K562 (cell line): Measurements from ENCODE around the gene CUTC. TPM values are rescaled to one million over a fixed set of nuclear protein-coding genes. Genes with fewer than 3 reads are reported as not detected.

ENCODE experiments used
- ATAC-seq: fragments of 200-7000 bp; cut with Tn5 transposase; 3 replicates; pipeline ENCODE4 v1.9.1; 2020; ENCODE audit warnings: moderate library complexity
- BruUV-seq: library from RNA; stranded (reverse); fragments of 400-500 nt; replicated peaks from 2 replicates; lab custom pipeline; 2021; lab: Mats Ljungman, UMichigan
- CTCF ChIA-PET: fragments of 300-600 bp; formaldehyde crosslinking; extraction: SDS; loops from one replicate; lab custom pipeline; 2021; ENCODE audit warnings: low intra/inter-chr PET ratio; lab: Yijun Ruan, JAX
- POLR2A ChIA-PET: fragments of 300-600, 350-650 bp; sonication (Branson Sonifier 250); formaldehyde crosslinking; extraction: SDS; loops from one replicate; lab custom pipeline; 2021; ENCODE audit warnings: antibody characterized with exemption, inconsistent platforms; lab: Yijun Ruan, JAX
- DNase-seq, 4 experiments: peaks; one replicate each; pipeline versions ENCODE4 v3.0.0 to v3.0.0-alpha.2; 2011 to 2018; ENCODE audit warnings: low spot score in 3 of 4, mixed read lengths in 3 of 4; ENCODE audit errors: extremely low read depth in 1 of 4
- FAIRE-seq: peaks from 2 replicates; lab custom pipeline; 2011; peaks lifted over from hg19 to GRCh38; lab: Jason Lieb, UNC
- H2AFZ ChIP-seq: 2 replicates; pipeline ENCODE4 v1.6.0; 2011; ENCODE audit warnings: low read depth, low read length, control low read depth, inconsistent platforms
- H3K27ac ChIP-seq: fragments of 200-600 bp; 3 replicates; pipeline ENCODE4 v1.8.0; 2011; ENCODE audit warnings: low read depth, mild to moderate bottlenecking, control low read depth, inconsistent platforms, low read length, moderate library complexity, mixed read lengths; ENCODE audit errors: extremely low read depth
- H3K27me3 ChIP-seq, 2 experiments: fragments of 300-600 bp in 1 of 2; 2 replicates in 1 of 2; 3 replicates in 1 of 2; pipeline versions ENCODE4 v1.6.0 to v1.8.0; 2011; ENCODE audit warnings: inconsistent platforms in 2 of 2, low read length in 2 of 2, mild to moderate bottlenecking in 1 of 2, mixed read lengths in 1 of 2, moderate library complexity in 1 of 2; ENCODE audit not compliant: control insufficient read depth in 2 of 2, insufficient read depth in 2 of 2
- H3K36me3 ChIP-seq: fragments of 300-600 bp; 3 replicates; pipeline ENCODE4 v1.8.0; 2011; ENCODE audit warnings: mild to moderate bottlenecking, low read length, inconsistent platforms; ENCODE audit not compliant: control insufficient read depth, insufficient read depth
- H3K4me1 ChIP-seq, 2 experiments: fragments of 200-600 bp in 1 of 2; replicated peaks in 1 of 2; 2 replicates in 1 of 2; 3 replicates in 1 of 2; pipeline versions ENCODE4 v1.5.1 to v1.8.0; 2011; ENCODE audit warnings: inconsistent platforms in 2 of 2, low read length in 2 of 2, mild to moderate bottlenecking in 1 of 2, mixed read lengths in 1 of 2, moderate library complexity in 1 of 2; ENCODE audit not compliant: control insufficient read depth in 2 of 2, insufficient read depth in 2 of 2
- H3K4me2 ChIP-seq: 2 replicates; pipeline ENCODE4 v1.6.1; 2011; ENCODE audit warnings: low read length, control low read depth, inconsistent platforms, mixed read lengths; ENCODE audit not compliant: insufficient read depth
- H3K4me3 ChIP-seq: fragments of 200-600 bp; sonication (generic), shearing (Covaris generic); 2 replicates; pipeline ENCODE4 v1.5.1; 2016; ENCODE audit warnings: control low read depth, inconsistent platforms
- H3K79me2 ChIP-seq: fragments of 200-600 bp; 3 replicates; pipeline ENCODE4 v1.8.0; 2011; ENCODE audit warnings: low read length, inconsistent platforms; ENCODE audit not compliant: control insufficient read depth, insufficient read depth
- H3K9ac ChIP-seq, 2 experiments: 2 replicates each; pipeline versions ENCODE4 v1.6.0 to v1.6.1; 2011; ENCODE audit warnings: low read depth in 2 of 2, low read length in 2 of 2, control low read depth in 1 of 2, inconsistent platforms in 1 of 2, mild to moderate bottlenecking in 1 of 2, mixed read lengths in 1 of 2; ENCODE audit not compliant: insufficient read depth in 1 of 2
- H3K9me1 ChIP-seq: one replicate; pipeline ENCODE4 v1.6.0; 2011; ENCODE audit warnings: inconsistent platforms, mild to moderate bottlenecking, low read length, moderate library complexity; ENCODE audit not compliant: control insufficient read depth, insufficient read depth
- H3K9me3 ChIP-seq: replicated peaks from 2 replicates; pipeline ENCODE4 v1.5.1; 2011; ENCODE audit warnings: low read depth, low read length, inconsistent platforms; ENCODE audit not compliant: control insufficient read depth, insufficient read depth
- H4K20me1 ChIP-seq: replicated peaks from 2 replicates; pipeline ENCODE4 v1.6.1; 2011; ENCODE audit warnings: low read length, inconsistent platforms, mixed read lengths; ENCODE audit not compliant: control insufficient read depth, insufficient read depth
- CC2D1A ChIP-seq: fragments of 450-650 bp; IDR thresholded peaks from 2 replicates; pipeline ENCODE4 v1.6.1; 2017; ENCODE audit warnings: mild to moderate bottlenecking
- EP400 ChIP-seq: fragments of 450-650 bp; IDR thresholded peaks from 2 replicates; pipeline ENCODE4 v1.6.1; 2017; ENCODE audit warnings: antibody characterized with exemption, mild to moderate bottlenecking, moderate library complexity
- FIP1L1 ChIP-seq: fragments of 200-400 bp; formaldehyde crosslinking; IDR thresholded peaks from 2 replicates; pipeline ENCODE4 v1.6.1; 2018; ENCODE audit warnings: mild to moderate bottlenecking, low read depth, low read length; ENCODE audit not compliant: poor library complexity, severe bottlenecking
- MAFF ChIP-seq: IDR thresholded peaks from 2 replicates; pipeline ENCODE4 v1.6.1; 2012; ENCODE audit warnings: low read length, improper control_type of control experiment
- PTTG1 ChIP-seq: fragments of 450-650 bp; IDR thresholded peaks from 2 replicates; pipeline ENCODE4 v1.6.1; 2016; ENCODE audit warnings: low read depth, mild to moderate bottlenecking, missing genetic modification characterization, missing compliant biosample characterization
- ZNF212 ChIP-seq: fragments of 450-650 bp; formaldehyde crosslinking; IDR thresholded peaks from 2 replicates; pipeline ENCODE4 v1.4.0; 2020; ENCODE audit warnings: mild to moderate bottlenecking
- WGBS: fragments of 100-300 bp; shearing (Covaris generic); methylation state at CpG from one replicate; pipeline ENCODE4 v1.1.6; 2016; ENCODE audit warnings: low coverage, mixed read lengths; ENCODE audit not compliant: insufficient coverage; ENCODE audit errors: missing lambda C conversion rate; 5-methylcytosine and 5-hydroxymethylcytosine counted together
- in situ Hi-C: fragments of 300-500 bp; cut with MboI; formaldehyde crosslinking; loops from 4 replicates; pipeline ENCODE4 v1.15.0; 2018; ENCODE audit warnings: inconsistent platforms, mixed read lengths
- intact Hi-C: fragments of 100-400 bp; cut with micrococcal nuclease; formaldehyde crosslinking; loops from 2 replicates; pipeline ENCODE4 v1.14.2; 2022
- polyA plus RNA-seq, 8 experiments: library from polyadenylated mRNA; depleted of rRNA in 4 of 8; stranded (reverse) in 5 of 8; unstranded in 3 of 8; fragments of >200 nt; fragmentation: Nextera tagmentation in 2 of 8; fragmentation: Illumina TruSeq in 1 of 8; extraction: Ambion mirVana in 2 of 8; extraction: Trizol in 1 of 8; gene quantifications; 2 replicates each; pipeline versions ENCODE4 v1.2.1 to v1.2.3, GENCODE V29; 2011 to 2014; ENCODE audit warnings: inconsistent platforms in 1 of 8, missing spikeins in 1 of 8
- total RNA-seq, 7 experiments: library from RNA; depleted of rRNA in 6 of 7; stranded (reverse); fragments of >200 nt in 6 of 7; fragmentation: Illumina TruSeq in 2 of 7; extraction: Trizol in 2 of 7; gene quantifications; 2 replicates each; pipeline versions ENCODE4 v1.2.1 to v1.2.3, GENCODE V29; 2011 to 2021; ENCODE audit warnings: low replicate concordance in 1 of 7
- TF ChIP-seq, protein P1 (sequence below): IDR thresholded peaks from 2 replicates; pipeline ENCODE4 v1.6.1; 2011; ENCODE audit not compliant: insufficient read length; ENCODE audit errors: extremely low read depth
- TF ChIP-seq, protein P2 (sequence below): fragments of 450-650 bp; IDR thresholded peaks from 2 replicates; pipeline ENCODE4 v1.6.1; 2016; ENCODE audit warnings: borderline replicate concordance
- TF ChIP-seq, protein P3 (sequence below): sonication (generic); formaldehyde crosslinking; IDR thresholded peaks from 2 replicates; pipeline ENCODE4 v1.8.0; 2023; ENCODE audit warnings: mild to moderate bottlenecking, missing genetic modification reagents

Gene CUTC
- total and polyA plus RNA-seq, 9 of the 15 experiments (the other 6 are each of a cell fraction or from before 2014, with no cell fraction given) = 18.6 to 69.3 (median 32.3) TPM

DNA sequence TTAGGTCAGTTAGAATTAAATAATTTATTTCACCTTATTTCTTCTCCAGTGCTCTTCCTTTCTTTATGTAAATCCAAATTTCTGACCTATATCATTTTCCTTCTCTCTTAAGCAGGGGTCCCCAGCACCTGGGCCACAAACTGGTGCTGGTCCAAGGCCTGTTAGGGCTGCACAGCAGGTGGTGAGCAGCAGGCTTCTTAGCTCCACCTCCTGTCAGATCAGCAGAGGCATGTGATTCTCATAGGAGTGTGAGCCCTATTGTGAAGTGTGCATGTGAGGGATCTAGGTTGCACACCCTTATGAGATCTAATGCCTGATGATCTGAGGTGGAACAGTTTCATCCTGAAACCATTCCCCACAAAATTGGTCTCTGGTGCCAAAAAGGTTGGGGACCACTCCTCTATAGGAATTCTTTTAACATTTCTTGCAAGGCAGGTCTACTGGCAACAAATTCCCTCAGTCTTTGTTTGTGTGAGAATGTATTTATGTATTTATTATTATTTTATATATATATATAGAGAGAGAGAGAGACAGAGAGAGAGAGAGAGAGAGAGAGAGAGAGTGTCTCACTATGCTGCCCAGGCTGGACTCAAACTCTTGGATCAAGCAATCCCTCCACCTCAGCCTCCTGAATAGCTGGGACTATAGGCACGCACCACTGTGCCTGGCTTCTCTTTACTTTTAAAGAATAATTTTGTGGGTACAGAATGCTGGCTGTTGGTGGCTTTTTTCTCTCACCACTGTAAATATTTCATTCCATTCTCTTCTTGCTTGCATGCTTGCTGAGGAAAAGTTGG lies 46.1 kb downstream of the CUTC start:
- H3K27ac ChIP-seq = no peak overlapping the region
- H3K4me1 ChIP-seq = no peaks in the 10 kb centered on the region; a peak in 1 of 5 replicates
- H3K4me2 ChIP-seq = no peak overlapping the region
- POLR2A ChIA-PET = no interaction called here
- no peaks in the 10 kb centered on the region for H3K79me2 ChIP-seq
- FAIRE-seq (no peak), ATAC-seq (no peak)
- no peak overlapping the region for H2AFZ ChIP-seq
- intact Hi-C loops = no loop called here
- no peaks in the 10 kb centered on the region for H3K27me3 ChIP-seq
- no peaks in the 10 kb centered on the region for H3K9me1 ChIP-seq
- CTCF ChIA-PET = no interaction called here
- H3K36me3 ChIP-seq = no peaks in the 10 kb centered on the region
- BruUV-seq = no TSS peak
- no peaks in the 10 kb centered on the region for H3K9me3 ChIP-seq
- H3K4me3 ChIP-seq = no peak overlapping the region
- TF ChIP-seq, protein P1, sequence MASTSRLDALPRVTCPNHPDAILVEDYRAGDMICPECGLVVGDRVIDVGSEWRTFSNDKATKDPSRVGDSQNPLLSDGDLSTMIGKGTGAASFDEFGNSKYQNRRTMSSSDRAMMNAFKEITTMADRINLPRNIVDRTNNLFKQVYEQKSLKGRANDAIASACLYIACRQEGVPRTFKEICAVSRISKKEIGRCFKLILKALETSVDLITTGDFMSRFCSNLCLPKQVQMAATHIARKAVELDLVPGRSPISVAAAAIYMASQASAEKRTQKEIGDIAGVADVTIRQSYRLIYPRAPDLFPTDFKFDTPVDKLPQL = no peak
- TF ChIP-seq, protein P2, sequence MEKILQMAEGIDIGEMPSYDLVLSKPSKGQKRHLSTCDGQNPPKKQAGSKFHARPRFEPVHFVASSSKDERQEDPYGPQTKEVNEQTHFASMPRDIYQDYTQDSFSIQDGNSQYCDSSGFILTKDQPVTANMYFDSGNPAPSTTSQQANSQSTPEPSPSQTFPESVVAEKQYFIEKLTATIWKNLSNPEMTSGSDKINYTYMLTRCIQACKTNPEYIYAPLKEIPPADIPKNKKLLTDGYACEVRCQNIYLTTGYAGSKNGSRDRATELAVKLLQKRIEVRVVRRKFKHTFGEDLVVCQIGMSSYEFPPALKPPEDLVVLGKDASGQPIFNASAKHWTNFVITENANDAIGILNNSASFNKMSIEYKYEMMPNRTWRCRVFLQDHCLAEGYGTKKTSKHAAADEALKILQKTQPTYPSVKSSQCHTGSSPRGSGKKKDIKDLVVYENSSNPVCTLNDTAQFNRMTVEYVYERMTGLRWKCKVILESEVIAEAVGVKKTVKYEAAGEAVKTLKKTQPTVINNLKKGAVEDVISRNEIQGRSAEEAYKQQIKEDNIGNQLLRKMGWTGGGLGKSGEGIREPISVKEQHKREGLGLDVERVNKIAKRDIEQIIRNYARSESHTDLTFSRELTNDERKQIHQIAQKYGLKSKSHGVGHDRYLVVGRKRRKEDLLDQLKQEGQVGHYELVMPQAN = no peak
- TF ChIP-seq ZNF212 (CRISPR knock-in tag) (no peak), FIP1L1 (no peak), EP400 (no peak), MAFF (no peak), CC2D1A (no peak), PTTG1 (tag) (no peak)
- TF ChIP-seq, protein P3, sequence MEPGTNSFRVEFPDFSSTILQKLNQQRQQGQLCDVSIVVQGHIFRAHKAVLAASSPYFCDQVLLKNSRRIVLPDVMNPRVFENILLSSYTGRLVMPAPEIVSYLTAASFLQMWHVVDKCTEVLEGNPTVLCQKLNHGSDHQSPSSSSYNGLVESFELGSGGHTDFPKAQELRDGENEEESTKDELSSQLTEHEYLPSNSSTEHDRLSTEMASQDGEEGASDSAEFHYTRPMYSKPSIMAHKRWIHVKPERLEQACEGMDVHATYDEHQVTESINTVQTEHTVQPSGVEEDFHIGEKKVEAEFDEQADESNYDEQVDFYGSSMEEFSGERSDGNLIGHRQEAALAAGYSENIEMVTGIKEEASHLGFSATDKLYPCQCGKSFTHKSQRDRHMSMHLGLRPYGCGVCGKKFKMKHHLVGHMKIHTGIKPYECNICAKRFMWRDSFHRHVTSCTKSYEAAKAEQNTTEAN (CRISPR knock-in tag) = no peak
- TF ChIP-seq, all 486 proteins: peak for 0
- DNase-seq = peak in 1 of 4 experiments; percentile 9
- in situ Hi-C loops = no loop called here
- WGBS = 0% methylated on average over 1 of the region's 1 CpG
- H4K20me1 ChIP-seq = no peaks in the 10 kb centered on the region
- H3K9ac ChIP-seq = no peak overlapping the region
